Osteoblast (primary cell): ENCODE data around the gene ZBED1. TPM values are rescaled to one million over a fixed set of nuclear protein-coding genes. Genes with fewer than 3 reads are reported as not detected.
A peak's percentile ranks its signal among the peaks of the same experiment; 100 is the strongest.
"Not testable (repeated sequence)": the region's sequence is repeated elsewhere in the genome, so short reads cannot be mapped to it uniquely, and the experiment has no call there.

Experiments
- DNase-seq: peaks from one replicate; pipeline ENCODE4 v3.0.0; 2011; ENCODE audit warnings: low spot score, mixed read lengths; ENCODE audit not compliant: insufficient read length; ENCODE audit errors: missing footprints
- H2AFZ ChIP-seq: 2 replicates; pipeline ENCODE4 v1.6.0; 2011; ENCODE audit warnings: mild to moderate bottlenecking, low read length
- H3K27ac ChIP-seq: 2 replicates; pipeline ENCODE4 v1.5.1; 2011; ENCODE audit warnings: mild to moderate bottlenecking, low read depth, low read length, moderate library complexity
- H3K27me3 ChIP-seq: 2 replicates; pipeline ENCODE4 v1.6.0; 2012; ENCODE audit warnings: mild to moderate bottlenecking, control low read depth, inconsistent platforms, low read length, moderate library complexity; ENCODE audit not compliant: insufficient read depth
- H3K36me3 ChIP-seq: 2 replicates; pipeline ENCODE4 v1.5.1; 2011; ENCODE audit warnings: mild to moderate bottlenecking, low read length, control low read depth, moderate library complexity; ENCODE audit not compliant: insufficient read depth
- H3K4me1 ChIP-seq: 2 replicates; pipeline ENCODE4 v1.5.1; 2011; ENCODE audit warnings: mild to moderate bottlenecking, low read length, control low read depth, moderate library complexity; ENCODE audit not compliant: insufficient read depth
- H3K4me2 ChIP-seq: 2 replicates; pipeline ENCODE4 v1.6.0; 2011; ENCODE audit warnings: mild to moderate bottlenecking, low read length; ENCODE audit not compliant: insufficient read depth
- H3K4me3 ChIP-seq: fragments of 200-600 bp; sonication (generic); 3 replicates; pipeline ENCODE4 v1.5.1; 2012; ENCODE audit warnings: mild to moderate bottlenecking, low read length, inconsistent platforms; ENCODE audit not compliant: insufficient read depth
- H3K79me2 ChIP-seq: 2 replicates; pipeline ENCODE4 v1.6.0; 2012; ENCODE audit warnings: mild to moderate bottlenecking, low read length, control low read depth, inconsistent platforms; ENCODE audit not compliant: insufficient read depth
- H3K9me3 ChIP-seq: 2 replicates; pipeline ENCODE4 v1.5.1; 2011; ENCODE audit warnings: low read depth, low read length, control low read depth
- H4K20me1 ChIP-seq: 2 replicates; pipeline ENCODE4 v1.6.0; 2012; ENCODE audit warnings: mild to moderate bottlenecking, low read length, control low read depth; ENCODE audit not compliant: insufficient read depth
- total RNA-seq: library from RNA; depleted of rRNA; stranded (reverse); fragments of >200 nt; gene quantifications from 2 replicates; pipeline ENCODE4 v1.2.3, GENCODE V29; 2012
- TF ChIP-seq, protein P1 (sequence below): IDR thresholded peaks from 2 replicates; pipeline ENCODE4 v1.5.1; 2011; ENCODE audit warnings: mild to moderate bottlenecking, low read depth, low read length, moderate library complexity; ENCODE audit errors: extremely low read depth

Gene ZBED1
- total RNA-seq, 1 donor: 57.2 TPM

DNA sequence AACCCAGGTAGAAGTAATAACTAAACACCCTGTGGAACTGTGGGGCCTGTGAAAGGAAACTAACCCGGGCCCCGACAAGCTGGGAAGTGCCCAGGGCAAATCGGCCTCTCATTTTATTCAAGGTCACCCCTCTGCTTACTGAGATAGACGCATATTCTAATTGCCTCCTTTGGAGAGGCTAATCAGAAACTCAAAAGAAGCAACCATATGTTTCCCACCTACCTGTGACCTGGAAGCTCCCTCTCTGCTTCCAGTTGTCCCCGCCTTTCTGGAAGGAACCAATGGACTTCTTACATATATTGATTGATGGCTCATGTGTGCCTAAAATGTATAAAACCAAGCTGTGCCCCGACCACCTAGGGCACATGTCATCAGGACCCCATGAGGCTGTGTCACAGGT, 23.1 kb upstream of the ZBED1 start:
- H4K20me1 ChIP-seq: no peaks in the 10 kb centered on the region
- DNase-seq: peak; percentile 41
- TF ChIP-seq, protein P1, sequence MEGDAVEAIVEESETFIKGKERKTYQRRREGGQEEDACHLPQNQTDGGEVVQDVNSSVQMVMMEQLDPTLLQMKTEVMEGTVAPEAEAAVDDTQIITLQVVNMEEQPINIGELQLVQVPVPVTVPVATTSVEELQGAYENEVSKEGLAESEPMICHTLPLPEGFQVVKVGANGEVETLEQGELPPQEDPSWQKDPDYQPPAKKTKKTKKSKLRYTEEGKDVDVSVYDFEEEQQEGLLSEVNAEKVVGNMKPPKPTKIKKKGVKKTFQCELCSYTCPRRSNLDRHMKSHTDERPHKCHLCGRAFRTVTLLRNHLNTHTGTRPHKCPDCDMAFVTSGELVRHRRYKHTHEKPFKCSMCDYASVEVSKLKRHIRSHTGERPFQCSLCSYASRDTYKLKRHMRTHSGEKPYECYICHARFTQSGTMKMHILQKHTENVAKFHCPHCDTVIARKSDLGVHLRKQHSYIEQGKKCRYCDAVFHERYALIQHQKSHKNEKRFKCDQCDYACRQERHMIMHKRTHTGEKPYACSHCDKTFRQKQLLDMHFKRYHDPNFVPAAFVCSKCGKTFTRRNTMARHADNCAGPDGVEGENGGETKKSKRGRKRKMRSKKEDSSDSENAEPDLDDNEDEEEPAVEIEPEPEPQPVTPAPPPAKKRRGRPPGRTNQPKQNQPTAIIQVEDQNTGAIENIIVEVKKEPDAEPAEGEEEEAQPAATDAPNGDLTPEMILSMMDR: no peak

DNA sequence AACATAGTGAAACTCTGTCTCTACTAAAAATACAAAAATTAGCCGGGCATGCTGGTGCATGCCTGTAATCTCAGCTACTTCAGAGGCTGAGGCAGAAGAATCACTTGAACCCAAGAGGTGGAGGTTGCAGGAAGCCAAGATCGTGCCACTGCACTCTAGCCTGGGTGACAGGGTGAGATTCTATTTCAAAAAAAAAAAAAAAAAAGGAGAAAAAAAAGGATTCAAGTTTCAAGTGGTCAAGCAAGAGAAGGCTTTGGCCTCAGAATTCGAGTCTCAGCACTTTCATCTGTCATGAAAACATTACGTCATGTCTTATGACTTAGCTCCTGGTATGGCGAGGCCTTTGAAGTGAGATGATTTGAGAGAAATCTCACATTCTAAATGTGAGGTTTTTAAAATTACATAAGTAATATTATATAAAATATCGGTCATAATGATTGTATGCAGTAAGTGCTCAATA, 21.2 kb upstream of the ZBED1 start:
- H2AFZ ChIP-seq: no peak overlapping the region
- H3K36me3 ChIP-seq: no peaks in the 10 kb centered on the region
- H3K9me3 ChIP-seq: no peaks in the 10 kb centered on the region
- H3K4me2 ChIP-seq: no peak overlapping the region
- no peaks in the 10 kb centered on the region for H3K4me1 ChIP-seq
- DNase-seq: no peak
- H3K27me3 ChIP-seq: no peaks in the 10 kb centered on the region
- H3K4me3 ChIP-seq: no peak overlapping the region
- TF ChIP-seq, protein P1: no peak
- H3K79me2 ChIP-seq: no peaks in the 10 kb centered on the region
- H4K20me1 ChIP-seq: no peaks in the 10 kb centered on the region
- no peak overlapping the region for H3K27ac ChIP-seq

More for the DNA sequence above, 23.1 kb upstream of the ZBED1 start:
- Histone ChIP-seq H3K4me3 (no peak overlapping the region), H3K79me2 (no peaks in the 10 kb centered on the region), H3K9me3 (no peaks in the 10 kb centered on the region), H3K27ac (no peak overlapping the region), H3K27me3 (no peaks in the 10 kb centered on the region), H3K4me2 (no peak overlapping the region), H2AFZ (no peak overlapping the region), H3K36me3 (no peaks in the 10 kb centered on the region), H3K4me1 (no peaks in the 10 kb centered on the region)

DNA sequence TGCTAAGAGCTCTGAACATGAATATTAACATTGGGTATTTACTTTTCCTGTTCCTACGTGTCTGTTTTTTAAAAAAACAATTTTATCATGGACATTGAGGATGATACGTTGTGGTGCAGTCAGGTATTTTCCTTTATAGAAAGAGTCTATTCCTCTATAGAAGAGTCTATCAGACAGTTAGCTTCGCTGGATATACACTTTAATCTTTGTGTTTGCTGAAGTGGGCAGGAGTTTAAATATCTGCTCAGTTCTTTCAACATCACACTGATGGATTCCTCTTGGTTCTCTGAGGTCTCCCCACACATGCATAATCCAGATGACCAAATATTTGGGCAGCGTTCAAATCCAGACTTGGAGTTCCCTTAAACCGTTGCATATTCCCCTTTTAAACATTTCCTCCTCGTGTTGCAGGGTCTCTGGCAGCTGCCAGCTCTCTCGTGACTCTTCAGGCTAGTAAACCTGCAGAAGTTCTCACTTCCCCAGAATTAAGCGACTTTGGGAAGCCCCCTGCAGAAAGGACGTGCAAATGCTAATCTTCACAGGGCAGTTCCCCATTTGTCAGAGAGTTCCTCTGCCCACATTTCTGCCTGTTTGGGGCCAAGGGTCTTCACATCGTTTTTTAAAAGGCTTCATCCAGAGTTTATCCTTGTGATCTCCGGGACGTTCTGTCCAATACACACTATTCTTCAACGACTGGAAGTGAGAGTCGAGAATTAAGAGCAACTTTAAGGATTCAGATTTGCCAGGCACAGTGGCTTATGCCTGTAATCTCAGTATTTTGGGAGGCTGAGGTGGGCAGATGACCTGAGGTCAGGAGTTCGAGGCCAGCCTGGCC, 20.5 kb upstream of the ZBED1 start:
- TF ChIP-seq, protein P1: no peak
- H3K27ac ChIP-seq: no peak overlapping the region
- H3K4me1 ChIP-seq: no peaks in the 10 kb centered on the region
- H3K27me3 ChIP-seq: no peaks in the 10 kb centered on the region
- no peak overlapping the region for H3K4me3 ChIP-seq
- H2AFZ ChIP-seq: no peak overlapping the region
- no peak overlapping the region for H3K4me2 ChIP-seq
- H3K9me3 ChIP-seq: no peaks in the 10 kb centered on the region
- DNase-seq: no peak
- no peaks in the 10 kb centered on the region for H3K36me3 ChIP-seq
- H4K20me1 ChIP-seq: no peaks in the 10 kb centered on the region
- no peaks in the 10 kb centered on the region for H3K79me2 ChIP-seq

DNA sequence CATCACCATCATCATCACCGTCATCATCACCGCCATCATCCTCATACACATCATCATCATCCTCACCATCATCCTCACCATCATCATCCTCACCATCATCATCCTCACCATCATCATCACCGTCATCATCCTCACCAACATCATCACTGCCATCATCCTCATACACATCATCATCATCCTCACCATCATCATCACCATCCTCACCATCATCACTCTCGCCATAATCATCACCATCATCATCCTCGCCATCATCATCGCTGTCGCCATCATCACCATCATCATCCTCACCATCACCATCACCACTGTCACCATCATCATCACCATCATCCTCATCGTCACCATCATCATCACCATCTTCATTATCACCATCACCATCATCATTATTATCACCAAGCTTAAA, 19.8 kb upstream of the ZBED1 start:
- H3K27me3 ChIP-seq: no peaks in the 10 kb centered on the region
- no peaks in the 10 kb centered on the region for H4K20me1 ChIP-seq
- no peaks in the 10 kb centered on the region for H3K4me1 ChIP-seq
- no peak overlapping the region for H2AFZ ChIP-seq
- TF ChIP-seq, protein P1: no peak
- no peak for DNase-seq
- no peak overlapping the region for H3K4me3 ChIP-seq
- H3K79me2 ChIP-seq: no peaks in the 10 kb centered on the region
- H3K9me3 ChIP-seq: no peaks in the 10 kb centered on the region
- H3K36me3 ChIP-seq: no peaks in the 10 kb centered on the region
- H3K27ac ChIP-seq: no peak overlapping the region
- no peak overlapping the region for H3K4me2 ChIP-seq

DNA sequence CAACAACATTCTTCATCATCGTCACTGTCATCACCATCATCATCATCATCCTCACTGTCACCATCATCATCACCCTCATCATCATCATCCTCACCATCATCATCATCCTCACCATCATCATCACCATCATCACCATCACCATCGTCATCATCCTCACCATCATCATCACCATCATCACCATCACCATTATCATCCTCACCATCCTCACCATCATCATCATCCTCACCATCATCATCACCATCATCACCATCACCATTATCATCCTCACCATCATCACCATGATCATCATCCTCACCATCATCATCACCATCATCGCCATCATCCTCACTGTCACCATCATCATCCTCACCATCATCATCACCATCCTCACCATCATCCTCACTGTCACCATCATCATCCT, 18.9 kb upstream of the ZBED1 start:
- H3K9me3 ChIP-seq, H2AFZ ChIP-seq, H3K4me2 ChIP-seq, H3K79me2 ChIP-seq, H3K27ac ChIP-seq, H3K36me3 ChIP-seq, H4K20me1 ChIP-seq, H3K27me3 ChIP-seq, DNase-seq, H3K4me3 ChIP-seq, H3K4me1 ChIP-seq: not testable (repeated sequence)
